ENCODE results near the gene SRBD1.

SRBD1 gene

DNA sequence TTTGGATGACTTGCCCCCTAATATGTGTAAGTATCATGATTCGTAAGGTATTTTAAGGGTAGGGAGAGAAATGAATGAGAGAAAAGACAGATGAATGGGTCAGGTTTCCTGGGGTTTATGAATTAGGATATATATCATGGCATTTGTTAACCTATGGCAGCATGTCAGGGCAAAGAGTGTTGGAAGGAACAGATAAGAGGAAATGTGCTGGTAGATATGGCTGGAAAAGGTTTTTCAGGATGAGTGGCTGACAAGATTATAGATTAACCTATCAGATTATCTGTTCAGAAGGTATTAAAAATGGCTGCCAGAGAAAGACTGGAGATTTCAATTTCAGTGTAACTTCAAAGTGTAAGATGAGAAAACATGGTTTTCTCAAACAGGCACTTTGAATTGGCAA, 67.8 kb downstream of the SRBD1 start:
- no peak for DNase-seq

DNA sequence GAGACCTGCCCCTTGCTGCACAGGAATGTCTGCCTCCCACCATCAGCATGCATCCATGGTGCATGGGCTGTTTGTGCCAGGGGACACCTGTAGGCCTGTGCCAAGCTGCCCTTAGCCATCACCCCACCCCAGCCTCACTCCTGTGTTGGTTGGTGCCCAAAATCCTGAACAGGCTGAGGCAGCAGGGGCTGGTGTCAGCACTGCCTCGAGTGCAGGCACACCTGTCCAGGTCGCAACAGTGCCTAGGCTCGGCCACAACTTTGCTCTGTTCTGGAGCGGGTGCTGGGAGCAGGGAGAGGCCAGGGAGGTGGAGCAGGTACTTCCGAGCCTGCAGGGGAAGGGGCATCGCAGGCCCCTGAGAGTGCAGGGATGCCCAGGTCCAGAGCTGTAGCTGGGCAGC, 69.1 kb downstream of the SRBD1 start:
- no peak for DNase-seq

DNA sequence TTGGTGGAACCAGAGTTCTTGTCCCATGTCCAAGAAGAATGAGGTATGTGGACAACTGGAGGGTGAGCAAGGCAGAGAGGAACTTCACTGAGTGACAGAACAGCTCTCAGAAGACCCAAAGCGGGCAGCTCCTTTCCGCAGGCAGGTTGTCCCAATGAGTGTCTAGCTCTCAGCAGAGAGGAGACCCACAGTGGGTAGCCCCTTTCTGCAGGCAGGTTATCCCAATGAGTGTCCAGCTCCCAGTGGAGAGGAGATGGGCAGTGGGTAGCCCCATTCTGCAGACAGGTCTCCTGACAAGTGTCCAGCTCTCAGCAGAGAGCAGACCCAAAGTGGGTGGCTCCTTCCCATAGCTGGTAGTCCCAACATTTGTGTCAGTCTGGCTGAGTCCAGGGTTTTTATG, 69.6 kb downstream of the SRBD1 start:
- DNase-seq = no peak

DNA sequence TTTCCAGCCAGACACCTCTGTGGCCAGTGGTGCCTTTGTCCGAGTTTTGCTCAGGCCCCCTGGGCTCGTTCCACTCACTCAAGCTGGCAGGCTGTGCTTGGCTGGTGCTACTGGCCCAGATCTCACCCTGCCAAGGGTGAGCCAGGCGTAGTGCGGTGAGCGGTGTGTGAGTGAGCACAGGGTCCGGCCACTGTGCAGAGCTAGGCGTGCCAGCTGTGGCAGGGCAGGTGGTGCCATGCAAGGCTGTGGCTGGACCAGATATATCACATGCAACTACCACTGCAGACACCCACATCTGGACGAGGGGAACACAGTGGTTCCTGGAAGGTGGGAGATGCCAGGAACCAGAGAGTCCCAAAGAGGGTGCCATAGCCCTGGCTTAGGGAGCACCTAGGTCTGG, 70.1 kb downstream of the SRBD1 start:
- no peak for DNase-seq

DNA sequence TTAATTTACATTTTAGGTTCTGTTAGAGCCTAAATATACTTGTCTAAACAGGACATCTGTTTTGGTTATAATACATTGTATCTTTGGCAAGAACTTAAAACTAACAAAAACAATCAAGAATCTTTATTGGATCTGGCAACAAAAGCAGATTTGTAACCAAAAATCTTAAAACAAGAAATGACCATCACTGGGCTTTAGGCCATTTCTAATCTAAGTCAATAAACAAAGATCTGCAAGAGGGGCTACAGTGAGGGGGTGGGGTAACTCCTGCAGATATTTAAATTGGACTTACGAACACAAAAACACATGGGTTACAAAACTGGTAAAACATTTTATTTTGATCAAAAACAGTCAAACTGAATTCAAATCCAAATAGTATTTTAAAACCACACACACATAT, 77.3 kb downstream of the SRBD1 start:
- no peak for DNase-seq

GRCh38 chr2:45532181-45532580, 78.9 kb downstream of the SRBD1 start:
- DNase-seq = no peak

- no peak for DNase-seq
Measured at GRCh38 chr2:45524016-45524415, 87.1 kb downstream of the SRBD1 start.

- no peak for DNase-seq
Measured at GRCh38 chr2:45518546-45518945, 92.5 kb downstream of the SRBD1 start.

- no peak for DNase-seq
Measured at GRCh38 chr2:45510701-45511420, 100.2 kb downstream of the SRBD1 start.

GRCh38 chr2:45506756-45507155, 104.3 kb downstream of the SRBD1 start:
- no peak for DNase-seq

- DNase-seq = no peak
Measured at GRCh38 chr2:45505138-45505537, 105.9 kb downstream of the SRBD1 start.

DNA sequence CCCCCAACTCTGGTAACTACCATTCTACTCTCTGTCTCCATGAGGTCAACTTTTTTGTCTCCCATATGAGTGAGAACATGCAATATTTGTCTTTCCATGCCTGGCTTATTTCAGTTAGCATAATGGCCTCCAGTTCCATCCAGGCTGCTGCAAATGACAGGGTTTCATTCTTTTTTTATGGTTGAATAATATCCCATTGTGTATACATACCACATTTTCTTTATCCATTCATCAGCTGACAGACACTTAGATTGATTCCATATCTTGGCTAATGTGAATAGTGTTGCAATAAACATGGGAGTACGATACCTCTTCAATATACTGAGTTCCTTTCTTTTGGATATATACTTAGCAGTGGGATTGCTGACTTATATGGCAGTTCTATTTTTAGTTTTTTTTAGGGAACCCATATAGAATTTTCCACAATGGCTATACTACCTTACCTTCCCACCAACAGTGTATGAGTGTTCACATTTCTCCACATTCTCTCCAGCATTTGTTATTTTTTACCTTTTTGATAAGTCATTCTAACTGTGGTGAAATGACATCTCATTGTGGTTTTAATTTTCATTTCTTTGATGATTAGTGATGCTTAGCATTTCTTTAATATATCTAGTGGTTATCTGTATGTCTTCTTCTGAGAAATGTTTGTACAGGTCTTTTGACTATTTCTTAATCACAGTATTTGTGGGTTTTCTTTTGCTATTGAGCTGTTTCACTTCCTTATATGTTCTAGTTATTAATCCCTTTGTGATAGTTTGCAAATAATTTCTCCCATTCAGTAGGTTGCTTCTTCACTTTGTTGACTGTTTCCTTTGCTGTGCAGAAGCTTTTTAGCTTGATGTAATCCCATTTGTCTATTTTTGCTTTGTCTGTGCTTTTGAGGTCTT, 112.2 kb downstream of the SRBD1 start:
- DNase-seq = no peak

- DNase-seq = no peak
Measured at GRCh38 chr2:45497355-45497754, 113.7 kb downstream of the SRBD1 start.

- DNase-seq = no peak
Measured at GRCh38 chr2:45496869-45497268, 114.2 kb downstream of the SRBD1 start.

GRCh38 chr2:45494978-45495293, 116.1 kb downstream of the SRBD1 start:
- DNase-seq = no peak

DNA sequence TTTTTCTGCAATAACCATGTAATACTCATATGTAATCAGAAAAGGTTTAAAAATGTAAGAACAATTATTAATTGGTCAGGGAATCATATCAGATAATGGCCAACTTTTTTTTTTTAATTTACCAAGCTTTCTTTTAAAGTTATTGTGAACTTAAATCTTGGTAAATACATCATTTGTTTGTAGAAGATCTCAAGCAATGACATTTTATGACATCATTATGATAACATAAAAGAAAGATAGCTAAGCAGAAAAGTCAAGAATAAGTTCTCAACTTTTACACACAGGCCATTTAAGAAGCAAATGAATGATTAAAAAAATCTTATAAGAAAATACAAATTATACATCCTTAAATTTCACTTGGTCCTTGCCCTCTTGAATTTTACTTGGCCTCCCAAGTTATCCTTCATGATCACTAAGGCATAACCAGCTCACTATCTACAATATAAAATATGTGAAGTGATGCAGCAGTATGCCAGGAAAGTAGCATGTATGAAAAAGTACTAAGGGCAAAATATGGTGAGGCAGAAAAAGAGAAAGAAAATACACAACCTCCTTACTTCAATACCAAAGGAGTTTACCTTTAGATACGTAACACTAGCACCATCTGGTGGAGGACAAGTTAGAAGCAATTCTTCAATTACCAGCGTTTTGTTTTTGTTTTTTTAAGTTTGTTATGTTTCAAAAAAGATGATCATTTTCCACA, 116.6 kb downstream of the SRBD1 start:
- DNase-seq = no peak

DNA sequence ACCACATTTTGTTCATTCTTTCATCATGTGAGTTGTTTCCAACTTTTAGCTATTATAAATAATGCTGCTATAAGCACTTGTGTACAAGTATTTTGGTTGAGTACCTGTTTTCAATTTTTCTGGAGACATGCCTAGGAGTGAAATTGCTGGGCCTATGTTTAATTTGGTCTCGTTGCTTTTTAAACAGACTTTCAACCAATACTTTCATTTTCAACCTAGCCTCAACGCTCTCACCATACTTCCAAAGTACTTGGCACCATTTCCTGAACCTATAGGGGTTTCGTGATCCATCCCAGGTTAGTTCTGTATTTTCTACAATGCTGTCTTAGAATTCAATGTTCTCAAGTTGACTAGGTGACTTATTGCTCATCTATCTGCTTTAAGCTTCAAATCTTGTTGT, 126.1 kb downstream of the SRBD1 start:
- no peak for DNase-seq

GRCh38 chr2:45483997-45484396, 127.1 kb downstream of the SRBD1 start:
- no peak for DNase-seq

DNA sequence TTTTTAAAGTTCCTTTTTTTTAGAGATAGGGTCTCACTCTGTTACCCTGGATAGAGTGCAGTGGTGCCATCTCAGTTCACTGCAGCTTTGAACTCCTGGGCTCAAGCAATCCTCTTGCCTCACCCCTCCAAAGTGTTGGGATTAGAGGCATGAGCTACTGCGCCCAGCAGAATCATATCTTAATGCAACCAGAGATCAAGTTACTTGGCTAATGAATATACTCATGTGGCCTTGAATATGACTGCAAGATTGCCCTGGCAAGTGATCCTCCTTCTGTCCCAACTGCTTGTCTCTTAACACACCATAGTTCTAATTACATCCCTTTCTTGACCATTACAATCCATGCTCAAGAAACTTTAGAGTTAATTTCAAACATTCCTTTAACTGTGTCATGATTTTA, 133.5 kb downstream of the SRBD1 start:
- DNase-seq = no peak

DNA sequence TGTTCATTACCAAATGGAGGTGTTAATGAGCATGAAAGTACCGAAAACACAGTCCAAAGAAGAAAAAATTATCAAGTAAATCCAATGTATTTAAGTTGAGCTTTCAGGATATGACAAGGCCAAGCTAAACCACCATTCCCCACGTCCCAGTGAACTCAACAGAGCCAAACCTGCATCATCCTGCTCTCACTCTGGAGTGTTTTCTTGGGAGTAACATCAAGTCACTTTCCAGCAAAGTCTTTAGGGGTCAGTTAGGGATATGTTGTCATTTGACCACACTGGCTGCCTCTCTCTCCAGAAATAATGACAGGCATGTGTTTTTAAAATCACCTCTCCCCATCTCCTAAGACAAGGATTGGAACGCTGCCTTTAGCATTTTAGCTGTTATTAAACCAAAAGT, 140.5 kb downstream of the SRBD1 start:
- no peak for DNase-seq

DNA sequence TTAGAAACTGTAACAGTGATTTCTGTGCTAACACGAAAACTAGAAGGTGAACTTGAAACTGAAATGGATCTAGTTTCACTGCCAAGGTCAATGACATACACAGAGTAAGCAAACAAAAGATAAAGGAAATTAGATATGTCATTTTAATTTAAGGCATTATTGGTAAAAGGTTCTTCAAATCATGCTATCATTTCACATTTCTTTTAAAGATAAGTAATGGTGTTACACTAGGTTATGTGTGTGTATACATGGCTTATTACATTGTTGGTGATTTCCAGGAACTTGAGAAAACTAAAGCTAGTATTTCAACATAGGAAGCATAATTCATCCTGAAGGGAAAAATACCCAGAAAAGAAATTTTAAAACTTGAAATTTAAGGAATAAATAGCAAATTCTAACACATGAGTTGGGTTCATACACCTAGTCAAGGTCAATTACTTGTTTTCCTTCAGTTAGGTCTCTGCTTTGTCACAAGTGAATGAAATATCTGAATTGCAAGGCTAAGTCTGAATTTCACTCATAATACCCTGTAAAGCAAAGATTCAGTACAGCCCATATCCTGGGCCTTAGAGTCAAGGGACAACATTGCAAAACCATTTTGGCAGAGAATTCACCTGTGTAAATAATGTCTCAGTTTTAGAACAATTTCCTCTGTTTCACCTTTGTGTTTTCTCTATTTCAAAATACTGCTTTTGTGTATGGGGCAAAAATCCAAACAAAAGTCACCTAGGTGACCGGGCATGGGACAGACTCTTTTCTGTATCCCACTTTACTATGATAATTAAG, 141.6 kb downstream of the SRBD1 start:
- no peak for DNase-seq

GRCh38 chr2:45468279-45468678, 142.8 kb downstream of the SRBD1 start:
- no peak for DNase-seq

DNA sequence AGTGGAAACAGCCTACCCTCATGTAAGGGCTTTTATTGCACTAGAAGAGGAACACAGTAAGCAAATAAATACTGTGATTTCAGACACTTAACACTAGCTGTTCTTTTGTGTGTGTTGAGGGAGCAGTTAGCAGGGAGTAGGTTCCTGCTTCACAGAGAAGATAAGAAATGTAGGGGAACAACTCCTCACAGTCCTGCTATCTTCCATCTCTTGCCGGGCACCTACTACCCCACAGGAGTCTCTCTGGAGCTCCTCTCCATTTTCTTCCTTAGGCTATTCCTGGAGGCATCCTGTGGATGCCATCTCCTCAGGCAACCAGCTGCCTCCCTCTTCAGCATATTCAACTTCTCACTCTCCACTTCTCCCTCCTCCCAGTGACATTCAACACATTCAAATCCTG, 145.0 kb downstream of the SRBD1 start:
- no peak for DNase-seq
